HG03439 (cell line): Measurements from ENCODE around the gene TOM1L2.
"Not testable (repeated sequence)": the region's sequence is repeated elsewhere in the genome, so short reads cannot be mapped to it uniquely, and the experiment has no call there.

Experiments used
- ATAC-seq: cut with Tn5 transposase; IDR thresholded peaks from one replicate; pipeline ENCODE4 v1.9.1; 2021; ENCODE audit warnings: mild to moderate bottlenecking, moderate library complexity; ENCODE audit not compliant: unreplicated experiment

Gene TOM1L2

DNA sequence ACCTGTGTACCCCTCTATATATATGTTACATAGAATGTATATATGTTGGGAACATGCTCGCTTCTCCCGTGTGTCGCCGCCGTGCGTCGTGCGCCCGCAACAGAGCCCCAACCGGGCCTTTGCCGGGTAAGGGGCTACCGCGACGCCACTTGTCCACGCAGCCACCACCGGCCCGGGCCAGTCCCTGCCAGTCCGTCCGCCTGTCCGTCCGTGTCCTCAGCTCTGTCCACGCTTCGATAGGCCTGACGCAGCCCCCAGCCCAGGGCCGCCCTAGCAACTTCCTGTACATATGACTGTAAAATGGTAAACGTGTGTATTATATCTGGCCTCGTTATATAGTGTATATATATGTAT, 161.3 kb downstream of the TOM1L2 start:
- ATAC-seq: no peak

DNA sequence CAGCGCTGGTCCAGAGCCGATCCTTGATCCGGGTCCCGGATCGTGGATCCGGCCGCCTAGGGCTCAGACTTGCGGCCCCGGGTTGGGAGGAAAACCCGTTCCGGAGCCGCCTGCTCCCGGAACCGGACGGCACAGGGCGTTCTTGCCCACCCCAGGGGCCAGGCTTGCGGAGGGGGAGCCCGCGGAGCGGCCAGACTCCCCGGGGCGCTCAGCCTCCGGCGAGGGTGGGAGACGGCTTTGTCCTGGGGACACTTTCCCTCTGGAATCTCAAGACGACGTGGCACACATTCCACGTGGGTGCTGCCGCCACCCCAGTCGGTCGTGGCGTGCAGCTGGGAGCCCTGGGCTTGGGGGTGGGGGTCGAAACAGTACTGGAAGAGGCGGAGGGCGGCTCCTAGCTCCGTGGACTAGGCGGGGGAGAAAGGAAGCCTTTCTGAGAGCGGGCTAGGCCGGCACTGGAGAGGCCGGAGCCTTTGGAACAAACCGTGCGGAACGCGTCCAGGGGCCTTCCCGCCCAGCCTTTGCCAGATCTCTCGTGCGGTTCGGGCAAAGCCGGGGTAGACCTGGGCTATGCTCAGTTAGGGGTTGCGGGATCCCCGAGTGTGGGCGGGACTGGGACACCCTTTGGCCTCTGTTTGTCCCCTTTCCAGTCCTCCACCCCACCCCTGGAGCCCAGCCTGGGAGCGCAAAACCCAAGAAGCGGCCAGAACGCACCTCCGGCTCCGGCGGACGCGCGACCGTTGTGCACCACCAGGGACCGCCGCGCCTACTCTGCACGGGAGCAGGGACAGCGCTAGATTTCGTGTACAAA, 161.9 kb downstream of the TOM1L2 start:
- no peak for ATAC-seq

DNA sequence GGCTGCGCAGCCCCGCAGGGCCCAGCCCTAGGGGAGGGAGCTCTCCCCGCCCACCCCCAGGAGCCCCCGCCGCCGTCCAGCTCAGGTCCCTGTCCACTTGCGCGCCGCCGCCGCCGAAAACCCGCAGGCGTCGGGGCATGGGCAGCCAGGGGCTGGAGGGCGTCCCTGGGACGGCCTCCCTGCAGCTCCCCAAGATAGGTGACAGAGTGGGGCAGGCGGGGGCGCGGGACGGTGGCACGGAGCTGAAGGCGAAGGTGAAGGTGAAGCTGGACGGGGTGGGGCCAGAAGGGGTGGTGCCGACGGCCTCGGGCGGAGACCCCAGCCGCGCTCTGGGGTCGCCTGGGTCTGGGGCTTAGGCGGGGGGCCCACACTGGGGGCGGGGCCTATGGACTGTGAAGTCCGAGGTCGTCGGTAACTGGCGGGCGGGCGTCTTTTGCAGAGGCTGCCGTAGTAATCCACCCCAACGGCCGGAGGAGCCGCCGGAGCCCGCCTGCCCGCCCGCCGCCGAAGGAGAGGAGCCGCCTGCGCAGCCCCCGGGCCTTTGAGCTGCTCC, 162.6 kb downstream of the TOM1L2 start:
- ATAC-seq: no peak

DNA sequence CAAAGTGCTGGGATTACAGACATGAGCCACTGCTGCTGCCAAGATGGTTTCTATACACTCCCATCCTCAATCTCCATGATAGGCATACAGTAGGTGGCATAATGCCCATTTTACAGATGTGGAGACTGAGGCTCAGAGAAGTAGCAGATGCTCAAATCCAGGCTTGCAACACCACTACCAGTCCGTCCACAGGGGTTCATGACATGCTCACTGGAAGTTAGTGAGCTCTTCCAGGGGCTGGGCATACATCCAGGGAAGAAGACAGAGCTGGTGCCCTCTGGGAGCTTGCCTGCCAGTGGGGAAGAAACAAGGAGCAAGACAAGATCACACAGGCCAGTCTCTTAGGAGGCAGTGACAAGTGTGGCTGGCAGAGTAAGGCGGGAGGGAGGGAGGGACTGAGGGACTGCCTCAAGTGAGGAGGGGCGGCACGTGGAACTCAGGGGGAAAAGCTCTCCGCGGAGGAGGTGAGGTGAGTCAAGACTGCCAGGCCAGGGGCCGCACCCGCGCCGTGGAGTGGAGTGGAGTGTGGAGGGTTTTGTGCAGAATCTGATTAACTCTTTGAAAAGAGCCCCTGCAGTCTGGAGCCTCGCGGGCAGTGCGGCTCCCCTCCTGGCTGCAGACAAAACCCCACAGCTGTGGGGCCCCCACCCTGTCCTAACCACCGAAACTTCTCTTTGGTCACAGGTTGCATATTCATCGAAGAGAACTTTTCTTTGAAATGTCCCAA, 163.3 kb downstream of the TOM1L2 start:
- ATAC-seq: no peak

DNA sequence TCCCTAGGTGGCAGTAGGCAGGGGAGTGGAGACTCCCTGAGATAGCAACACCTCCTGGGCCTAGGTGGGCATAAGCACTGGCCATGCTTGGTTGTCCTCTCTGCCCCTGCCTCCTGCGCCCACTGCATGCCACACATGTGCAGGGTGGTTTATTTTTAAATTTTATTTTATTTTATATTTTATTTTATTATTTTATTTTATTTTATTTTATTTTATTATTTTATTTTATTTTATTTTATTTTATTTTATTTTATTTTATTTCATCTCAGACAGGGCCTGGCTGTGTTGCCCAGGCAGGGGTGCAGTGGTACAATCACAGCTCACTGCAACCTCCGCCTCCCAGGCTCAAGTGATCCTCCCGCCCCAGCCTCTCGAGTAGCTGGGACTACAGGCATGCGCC, 164.0 kb downstream of the TOM1L2 start:
- not testable (repeated sequence) for ATAC-seq

DNA sequence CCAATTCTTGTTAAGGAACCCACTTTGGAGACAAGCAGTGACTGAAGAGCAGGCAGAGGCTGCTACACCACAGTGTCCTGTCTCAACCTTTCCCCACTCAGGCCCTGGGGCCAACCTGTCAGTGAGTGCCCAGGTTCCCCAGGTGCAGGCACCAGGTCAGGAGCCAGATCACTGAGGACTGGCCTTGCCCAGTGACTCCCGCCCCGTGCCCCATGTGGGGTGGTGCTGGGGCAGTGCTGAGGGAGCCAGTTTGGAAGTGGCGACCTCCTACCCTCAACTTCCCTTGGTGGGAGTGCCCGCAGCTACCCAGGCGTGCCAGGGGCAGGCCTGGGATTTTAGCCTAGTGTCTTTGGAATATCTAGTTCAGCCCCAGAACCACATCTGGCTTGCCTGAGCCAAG, 164.8 kb downstream of the TOM1L2 start:
- no peak for ATAC-seq

DNA sequence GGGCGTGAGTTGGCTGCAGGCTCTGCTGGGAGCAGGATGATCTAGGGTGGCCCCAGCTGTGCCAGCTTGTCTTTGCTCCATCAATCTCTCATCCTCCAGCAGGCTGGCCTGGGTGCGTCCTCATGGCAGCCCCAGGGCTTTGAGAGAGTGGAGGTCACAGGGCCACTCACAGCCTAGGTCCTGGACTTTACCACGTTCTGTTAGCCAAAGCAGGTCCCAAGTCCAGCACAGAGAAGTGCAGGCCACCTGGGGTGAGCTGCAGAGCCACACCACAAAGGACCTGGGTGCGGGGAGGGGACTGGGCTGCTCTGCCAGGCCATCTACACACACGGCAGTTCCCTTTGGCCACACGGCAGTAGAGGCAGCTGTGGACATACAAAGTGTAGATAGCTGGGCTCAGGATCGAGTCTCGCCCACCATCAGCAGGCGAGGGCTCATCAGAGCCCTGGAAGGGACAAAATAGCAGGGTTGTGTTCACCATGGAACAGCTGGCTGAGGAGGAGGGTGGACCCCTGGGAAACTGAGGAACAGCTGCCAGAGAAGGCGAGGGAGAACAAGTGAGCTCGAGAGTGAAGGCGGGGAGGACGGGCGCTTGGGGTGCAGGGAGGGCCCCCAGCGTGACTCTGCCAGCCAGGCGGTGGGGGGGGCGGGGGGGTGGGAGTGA, 165.5 kb downstream of the TOM1L2 start:
- ATAC-seq: no peak

DNA sequence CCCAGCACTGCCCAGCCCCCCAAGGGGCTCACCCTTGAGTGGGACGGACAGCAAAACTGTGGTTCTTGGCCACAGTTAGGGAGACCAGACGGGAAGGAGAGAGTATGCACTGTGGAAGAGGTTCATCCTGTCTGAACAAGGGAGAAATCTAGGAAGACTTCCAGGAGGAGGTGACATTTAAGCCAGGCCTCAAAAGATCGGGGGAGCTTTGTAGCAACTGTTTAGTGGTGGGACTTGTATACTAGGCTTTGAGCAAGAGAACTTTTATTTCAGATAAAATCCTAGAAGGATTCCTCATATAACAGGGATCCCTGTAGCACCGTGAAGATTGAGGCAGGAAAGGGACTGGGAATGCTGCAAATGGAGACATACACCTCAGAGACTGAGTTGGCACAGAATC, 166.2 kb downstream of the TOM1L2 start:
- ATAC-seq: no peak

DNA sequence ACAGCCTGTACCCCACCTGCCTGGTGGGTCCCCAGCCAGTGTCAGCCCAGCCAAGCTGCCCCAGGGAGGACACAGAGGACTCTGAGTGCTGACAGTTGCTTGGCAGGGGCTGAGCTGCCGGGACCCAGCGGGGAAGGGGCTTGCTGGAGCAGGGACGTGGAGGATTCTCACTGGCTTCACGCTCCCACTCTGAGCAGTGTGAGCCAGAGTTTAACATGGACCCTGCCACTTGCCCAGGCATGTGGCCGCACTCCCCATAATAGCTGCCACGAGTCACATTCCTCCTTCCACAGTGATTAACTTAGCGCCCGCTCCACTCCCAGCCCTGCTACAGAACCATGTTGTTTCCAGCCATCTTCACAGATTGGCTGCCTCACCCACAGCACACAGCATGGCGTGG, 166.6 kb downstream of the TOM1L2 start:
- ATAC-seq: no peak

DNA sequence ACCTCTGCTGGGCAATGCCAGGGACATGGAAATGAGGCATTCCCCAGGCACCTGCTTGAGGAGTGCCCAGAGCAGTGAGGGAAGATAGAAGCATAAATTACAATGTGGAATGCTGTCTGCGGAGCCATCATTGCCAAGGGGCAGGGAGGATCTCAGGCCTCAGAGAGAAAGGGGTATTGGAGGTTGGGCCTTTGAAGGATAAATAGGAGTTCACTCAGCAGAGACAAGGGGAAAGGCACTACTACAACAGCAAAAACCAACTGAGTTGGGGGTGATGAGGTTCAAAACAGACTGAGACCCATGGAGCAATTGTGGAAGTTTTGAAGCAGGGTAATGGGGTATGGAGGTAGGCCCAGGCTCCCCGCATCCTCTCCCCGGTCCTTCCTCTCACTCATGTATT, 168.2 kb downstream of the TOM1L2 start:
- ATAC-seq: no peak

DNA sequence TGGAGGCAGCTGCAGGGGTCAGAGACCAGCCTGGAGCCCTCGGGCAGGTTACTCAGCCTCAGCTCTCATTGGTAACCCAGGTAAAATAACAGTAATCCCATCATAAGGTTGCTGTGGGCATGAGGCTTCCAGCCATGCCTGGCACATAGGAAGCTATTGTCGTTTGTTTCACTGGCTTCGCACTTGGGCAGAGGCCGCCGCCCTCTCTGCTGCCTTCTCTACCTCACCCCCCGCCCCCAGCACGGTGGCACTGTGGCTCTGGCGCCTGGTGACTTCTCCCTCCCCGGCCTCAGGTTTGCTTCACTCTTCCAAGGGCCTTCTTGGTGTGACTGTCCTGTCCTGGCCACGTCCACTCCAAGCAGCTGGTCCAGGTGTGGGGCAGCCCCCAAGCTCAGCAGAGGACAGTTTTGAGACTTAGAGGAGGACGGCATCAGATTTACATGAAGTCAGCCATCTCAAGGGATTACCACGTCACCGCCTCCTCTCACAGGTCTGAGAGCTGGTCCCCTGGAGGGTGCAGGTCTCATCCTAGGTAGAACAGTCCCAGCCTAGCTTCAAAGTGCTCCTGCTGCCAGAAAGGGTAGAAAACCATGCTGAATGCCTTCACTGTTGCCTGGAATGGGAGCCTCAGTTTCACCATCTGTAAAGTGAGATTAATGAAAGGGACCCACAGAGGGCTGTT, 170.3 kb downstream of the TOM1L2 start:
- no peak for ATAC-seq

DNA sequence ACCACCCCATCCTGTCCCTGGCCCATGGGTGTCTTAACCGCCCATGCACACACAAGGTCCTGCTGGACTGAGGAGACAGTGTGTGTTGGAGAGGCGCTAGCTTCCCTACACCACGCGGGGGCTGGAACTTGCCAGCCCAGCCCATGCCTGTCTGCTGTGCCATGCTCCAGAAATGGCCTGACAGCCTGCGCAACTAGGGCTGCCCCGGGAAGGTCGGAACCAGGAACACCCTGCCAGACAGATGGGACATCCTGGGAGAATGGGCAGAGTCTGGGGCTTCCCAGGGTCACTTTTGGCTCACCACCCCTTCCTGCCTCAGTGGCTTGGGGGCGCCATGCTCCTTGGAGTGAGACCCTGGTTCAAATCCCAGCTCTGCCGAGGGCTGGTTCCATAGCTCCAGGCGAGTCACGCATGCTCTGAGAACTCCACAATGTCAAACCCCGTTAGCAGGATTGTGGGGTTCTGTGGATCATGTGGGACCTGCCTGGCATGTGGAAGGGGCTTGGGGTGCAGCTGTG, 171.6 kb downstream of the TOM1L2 start:
- ATAC-seq: no peak

DNA sequence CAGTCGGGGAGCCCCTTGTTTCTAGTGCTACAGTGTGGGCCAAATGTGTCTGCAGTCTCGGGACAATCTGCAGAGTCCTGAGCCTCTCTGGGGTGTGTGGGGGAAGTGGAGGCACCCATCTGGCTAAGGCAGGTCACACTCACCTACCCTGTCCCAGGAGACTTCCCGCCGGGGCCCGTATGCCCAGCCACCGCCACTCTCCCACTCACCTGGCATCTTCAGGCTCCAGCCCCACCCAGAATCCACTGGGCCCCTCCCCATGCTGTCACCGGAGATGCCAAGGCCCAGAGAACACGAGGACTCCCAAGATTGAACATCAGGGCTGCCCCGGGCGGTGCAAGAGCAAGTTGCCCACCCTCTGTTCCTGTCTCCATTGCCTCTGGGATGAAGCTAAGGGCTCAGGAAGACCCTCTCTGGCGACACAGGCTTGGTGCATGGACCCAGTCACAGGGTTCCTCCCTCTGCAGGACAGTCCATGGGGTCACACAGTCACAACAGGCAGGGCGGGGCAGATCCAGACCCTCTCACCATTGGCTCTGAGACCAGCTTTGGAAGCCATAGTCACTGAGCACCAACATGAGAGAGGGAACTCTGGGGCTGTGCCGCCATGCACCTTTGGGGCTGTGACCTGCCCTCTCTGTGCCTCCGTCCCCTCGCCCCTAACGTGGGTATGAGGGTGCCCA, 173.5 kb downstream of the TOM1L2 start:
- no peak for ATAC-seq

DNA sequence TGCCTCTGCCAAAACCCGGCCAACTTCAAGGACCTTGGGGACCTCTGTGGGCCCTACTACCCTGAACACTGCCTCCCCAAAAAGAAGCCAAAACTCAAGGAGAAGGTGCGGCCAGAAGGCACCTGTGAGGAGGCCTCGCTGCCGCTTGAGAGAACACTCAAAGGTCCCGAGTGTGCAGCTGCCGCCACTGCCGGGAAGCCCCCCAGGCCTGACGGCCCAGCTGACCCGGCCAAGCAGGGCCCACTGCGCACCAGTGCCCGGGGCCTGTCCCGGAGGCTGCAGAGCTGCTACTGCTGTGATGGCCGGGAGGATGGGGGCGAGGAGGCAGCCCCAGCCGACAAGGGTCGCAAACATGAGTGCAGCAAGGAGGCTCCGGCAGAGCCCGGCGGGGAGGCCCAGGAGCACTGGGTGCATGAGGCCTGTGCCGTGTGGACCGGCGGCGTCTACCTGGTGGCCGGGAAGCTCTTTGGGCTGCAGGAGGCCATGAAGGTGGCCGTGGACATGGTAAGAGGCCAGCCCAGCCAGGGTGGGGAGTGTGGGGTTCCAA, 174.1 kb downstream of the TOM1L2 start:
- no peak for ATAC-seq

DNA sequence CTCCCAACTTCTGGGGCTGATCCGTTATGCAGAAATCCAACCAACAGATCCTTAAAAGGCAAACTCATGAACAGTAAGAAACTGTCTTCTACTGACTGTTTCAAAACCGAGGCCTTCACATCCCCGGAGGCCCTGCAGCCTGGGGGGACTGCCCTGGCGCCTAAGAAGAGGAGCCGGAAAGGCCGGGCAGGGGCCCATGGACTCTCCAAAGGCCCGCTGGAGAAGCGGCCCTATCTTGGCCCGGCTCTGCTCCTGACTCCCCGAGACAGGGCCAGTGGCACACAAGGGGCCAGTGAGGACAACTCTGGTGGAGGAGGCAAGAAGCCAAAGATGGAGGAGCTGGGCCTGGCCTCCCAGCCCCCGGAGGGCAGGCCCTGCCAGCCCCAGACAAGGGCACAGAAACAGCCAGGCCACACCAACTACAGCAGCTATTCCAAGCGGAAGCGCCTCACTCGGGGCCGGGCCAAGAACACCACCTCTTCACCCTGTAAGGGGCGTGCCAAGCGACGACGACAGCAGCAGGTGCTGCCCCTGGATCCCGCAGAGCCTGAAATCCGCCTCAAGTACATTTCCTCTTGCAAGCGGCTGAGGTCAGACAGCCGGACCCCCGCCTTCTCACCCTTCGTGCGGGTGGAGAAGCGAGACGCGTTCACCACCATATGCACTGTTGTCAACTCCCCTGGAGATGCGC, 174.9 kb downstream of the TOM1L2 start:
- ATAC-seq: no peak

DNA sequence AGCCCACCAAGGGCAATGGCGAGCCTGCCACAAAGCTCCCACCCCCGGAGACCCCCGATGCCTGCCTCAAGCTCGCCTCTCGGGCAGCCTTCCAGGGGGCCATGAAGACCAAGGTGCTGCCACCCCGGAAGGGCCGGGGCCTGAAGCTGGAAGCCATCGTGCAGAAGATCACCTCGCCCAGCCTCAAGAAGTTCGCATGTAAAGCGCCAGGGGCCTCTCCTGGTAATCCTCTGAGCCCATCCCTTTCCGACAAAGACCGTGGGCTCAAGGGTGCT, 175.5 kb downstream of the TOM1L2 start:
- ATAC-seq: no peak

DNA sequence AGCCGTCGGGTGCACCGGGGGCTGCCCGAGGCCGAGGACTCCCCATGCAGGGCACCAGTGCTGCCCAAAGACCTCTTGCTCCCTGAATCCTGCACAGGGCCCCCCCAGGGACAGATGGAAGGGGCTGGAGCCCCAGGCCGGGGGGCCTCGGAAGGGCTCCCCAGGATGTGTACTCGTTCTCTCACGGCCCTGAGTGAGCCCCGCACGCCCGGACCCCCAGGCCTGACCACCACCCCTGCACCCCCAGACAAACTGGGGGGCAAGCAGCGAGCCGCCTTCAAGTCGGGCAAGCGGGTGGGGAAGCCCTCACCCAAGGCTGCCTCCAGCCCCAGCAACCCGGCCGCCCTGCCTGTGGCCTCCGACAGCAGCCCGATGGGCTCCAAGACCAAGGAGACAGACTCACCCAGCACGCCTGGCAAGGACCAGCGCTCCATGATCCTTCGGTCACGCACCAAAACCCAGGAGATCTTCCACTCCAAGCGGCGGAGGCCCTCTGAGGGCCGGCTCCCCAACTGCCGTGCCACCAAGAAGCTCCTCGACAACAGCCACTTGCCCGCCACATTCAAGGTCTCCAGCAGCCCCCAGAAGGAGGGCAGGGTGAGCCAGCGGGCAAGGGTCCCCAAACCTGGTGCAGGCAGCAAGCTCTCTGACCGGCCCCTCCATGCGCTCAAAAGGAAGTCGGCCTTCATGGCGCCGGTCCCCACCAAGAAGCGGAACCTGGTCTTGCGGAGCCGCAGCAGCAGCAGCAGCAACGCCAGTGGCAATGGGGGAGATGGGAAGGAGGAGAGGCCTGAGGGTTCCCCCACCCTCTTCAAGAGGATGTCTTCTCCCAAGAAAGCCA, 176.0 kb downstream of the TOM1L2 start:
- no peak for ATAC-seq

DNA sequence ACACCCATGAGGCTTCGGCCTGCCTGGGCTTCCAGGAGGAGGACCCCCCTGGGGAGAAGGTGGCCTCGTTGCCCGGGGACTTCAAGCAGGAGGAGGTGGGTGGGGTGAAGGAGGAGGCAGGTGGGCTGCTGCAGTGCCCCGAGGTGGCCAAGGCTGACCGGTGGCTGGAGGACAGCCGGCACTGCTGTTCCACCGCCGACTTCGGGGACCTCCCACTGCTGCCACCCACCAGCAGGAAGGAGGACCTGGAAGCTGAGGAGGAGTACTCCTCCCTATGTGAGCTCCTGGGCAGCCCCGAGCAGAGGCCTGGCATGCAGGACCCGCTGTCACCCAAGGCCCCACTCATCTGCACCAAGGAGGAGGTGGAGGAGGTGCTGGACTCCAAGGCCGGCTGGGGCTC, 176.9 kb downstream of the TOM1L2 start:
- no peak for ATAC-seq

DNA sequence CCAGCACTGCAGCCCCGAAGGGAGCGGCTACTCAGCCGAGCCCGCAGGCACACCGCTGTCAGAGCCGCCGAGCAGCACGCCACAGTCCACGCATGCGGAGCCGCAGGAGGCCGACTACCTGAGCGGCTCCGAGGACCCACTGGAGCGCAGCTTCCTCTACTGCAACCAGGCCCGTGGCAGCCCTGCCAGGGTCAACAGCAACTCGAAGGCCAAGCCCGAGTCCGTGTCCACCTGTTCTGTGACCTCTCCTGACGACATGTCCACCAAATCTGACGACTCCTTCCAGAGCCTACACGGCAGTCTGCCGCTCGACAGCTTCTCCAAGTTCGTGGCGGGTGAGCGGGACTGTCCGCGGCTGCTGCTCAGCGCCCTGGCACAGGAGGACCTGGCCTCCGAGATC, 177.8 kb downstream of the TOM1L2 start:
- no peak for ATAC-seq
